Kasumi-1 (cell line): ENCODE data around the gene ZNF845.
"Not testable (repeated sequence)": the region's sequence is repeated elsewhere in the genome, so short reads cannot be mapped to it uniquely, and the experiment has no call there.

Experiments used
- DNase-seq, 2 experiments: peaks; one replicate each; lab custom pipeline; 2025; lab: John Stamatoyannopoulos, UW

The ZNF845 gene

DNA sequence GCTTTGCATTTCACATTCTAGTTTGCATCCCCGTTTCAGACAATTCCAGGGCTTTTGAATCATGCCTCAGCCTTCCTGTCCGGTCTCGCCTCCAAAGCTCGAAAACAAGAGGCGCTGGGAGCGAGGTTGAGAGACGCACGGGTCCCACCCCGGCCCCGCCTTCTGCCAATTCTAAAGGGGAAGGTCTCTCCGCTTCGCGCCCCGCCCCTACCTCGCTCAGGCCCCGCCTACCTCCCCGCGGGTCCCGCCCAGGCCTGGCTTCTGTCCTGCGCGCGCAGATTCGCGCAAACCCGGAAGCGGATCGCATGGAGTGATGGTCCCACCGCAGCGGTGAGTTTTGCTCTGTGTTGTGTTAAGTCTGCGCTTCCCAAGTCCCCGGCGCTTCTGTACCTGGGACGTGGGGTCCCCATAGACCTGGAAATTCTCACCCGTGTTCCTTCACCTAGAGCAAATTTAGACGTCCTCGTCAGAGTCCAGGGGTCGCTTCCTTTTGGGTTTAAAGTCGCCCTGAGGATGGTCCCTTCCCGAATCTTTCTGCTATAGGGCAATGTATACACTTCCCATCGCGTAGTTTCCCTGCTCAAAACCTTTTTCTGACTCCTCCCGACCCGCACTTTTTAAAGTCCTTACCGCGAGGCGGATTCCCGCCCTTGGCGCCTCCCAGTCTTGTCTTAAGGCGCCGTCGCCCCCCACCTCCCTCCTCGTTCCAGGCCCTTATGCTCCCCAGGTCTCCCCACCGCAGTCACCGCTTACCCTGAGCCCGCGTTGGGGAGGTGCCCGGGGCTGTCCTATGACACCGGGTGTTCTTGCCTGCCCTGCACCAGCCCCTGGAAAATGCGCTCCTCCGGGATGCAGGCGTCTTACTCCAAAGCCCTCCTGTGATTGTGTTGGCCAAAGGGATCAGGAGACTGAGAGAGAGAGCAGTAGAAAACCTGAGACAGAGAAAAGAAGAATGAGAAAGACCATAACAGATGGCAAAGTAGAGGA, at the start of gene ZNF845:
Gene ZNF845 (plus strand): TSS at position 287 of the 987 bp plus-strand sequence. CDS start 7,559 bp downstream, outside the sequence.
- DNase-seq: peak; percentile 52 to 54

DNA sequence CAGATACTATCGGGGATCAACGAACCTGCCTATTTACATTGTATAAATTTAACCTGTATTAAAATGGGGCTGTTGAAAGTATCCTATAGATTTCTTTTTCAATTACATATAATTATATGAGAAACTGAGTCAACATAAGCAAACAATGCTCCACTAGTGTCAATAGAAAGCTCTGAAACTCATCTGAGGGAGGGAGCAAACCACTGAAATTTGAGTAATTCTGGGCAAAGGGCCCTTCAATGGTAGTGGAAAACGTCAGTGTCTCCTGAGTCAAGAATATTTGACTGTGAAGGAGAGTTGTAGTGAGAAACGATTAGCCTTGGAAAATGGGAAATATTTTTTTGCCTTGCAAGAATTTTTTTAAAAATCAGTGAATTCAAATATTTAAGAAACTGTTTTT, 48.5 kb upstream of the ZNF845 start:
- DNase-seq: no peak

DNA sequence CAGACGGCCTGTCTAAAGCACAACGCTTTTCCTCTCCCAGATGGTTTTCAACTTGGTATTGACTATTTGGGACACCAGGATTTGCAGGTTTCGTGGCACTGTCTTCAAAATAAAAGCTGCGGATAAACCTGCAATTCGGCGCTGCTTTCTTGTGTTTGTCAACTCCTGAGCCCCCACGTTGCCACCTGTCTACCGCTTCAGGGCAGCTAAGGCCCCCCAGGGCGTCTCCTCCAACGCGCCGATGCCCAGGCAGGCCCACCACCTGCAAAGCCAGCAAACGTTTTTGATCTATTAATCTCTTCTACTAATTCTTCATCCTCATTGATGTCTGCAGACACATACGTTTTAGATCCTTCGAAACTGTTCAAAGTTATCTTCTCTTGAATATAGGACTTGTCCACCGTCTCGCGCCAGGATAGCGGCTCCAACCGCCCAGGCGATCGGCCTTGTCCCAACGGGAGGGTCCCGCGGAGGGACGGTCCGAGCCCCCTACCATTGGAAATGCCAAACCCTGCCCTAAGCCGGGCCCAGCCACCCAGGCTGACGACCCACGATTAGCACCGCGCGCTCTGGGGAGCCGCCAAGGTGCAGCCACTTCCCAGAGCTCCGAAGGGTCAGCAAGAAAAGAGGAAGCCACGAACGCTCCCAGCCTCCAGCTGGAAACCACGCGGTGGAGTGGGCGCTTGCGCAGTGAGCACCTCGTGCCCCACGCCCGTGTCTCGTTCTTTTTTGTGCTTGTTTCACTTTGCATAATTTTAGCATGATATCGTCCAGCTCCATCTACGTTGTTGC, 42.6 kb upstream of the ZNF845 start:
- DNase-seq: no peak

DNA sequence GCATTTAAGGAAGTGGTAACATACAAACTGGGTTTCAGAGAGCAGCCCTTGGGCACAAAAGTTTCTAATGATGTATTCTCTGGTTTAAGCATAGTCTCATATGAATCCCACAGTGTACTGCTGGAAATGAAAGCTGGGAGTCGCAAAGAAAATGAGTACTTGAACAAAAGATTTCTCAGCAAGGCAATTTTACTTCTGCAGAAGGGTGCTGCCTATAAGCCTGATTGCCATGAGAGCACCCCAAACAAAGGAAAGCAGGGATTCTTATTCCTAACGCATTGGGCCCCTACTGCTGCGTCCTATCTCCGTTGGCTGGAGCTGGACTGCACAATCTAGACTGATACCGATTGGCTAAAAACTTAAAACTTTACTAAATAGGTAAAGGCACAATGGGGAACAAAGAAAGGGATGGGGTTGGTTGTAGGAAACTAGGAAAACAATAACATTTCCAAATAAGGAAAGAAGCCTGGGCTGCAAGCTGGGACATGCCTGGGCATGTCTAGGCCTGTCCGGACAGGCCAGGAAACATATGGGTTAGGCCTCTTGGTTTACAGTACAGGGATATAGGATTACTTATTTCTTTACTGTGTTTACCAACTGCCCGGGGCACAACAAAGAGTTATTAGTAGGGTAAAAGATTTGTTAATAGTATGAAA, 38.6 kb upstream of the ZNF845 start:
- DNase-seq: no peak

DNA sequence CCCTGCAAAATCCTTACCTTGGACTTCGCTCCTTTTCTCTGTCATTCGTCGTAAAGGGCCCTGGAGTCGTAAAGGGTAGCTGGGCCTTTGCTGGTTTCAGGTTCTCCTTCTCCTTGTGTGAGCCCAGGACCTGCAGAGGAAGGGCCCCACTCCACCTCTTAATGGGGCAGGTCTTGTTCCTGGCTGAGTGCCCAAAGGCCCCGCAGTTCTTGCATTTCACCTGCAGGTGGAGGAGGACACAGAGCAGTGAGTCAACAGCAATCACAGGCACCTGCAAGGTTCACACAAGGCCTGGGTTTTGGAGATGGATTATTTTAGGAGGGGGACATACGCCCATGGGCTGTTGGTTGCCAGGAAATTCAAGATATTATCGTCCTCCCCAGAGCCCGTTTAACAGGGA, 32.2 kb upstream of the ZNF845 start:
- DNase-seq: not testable (repeated sequence)

DNA sequence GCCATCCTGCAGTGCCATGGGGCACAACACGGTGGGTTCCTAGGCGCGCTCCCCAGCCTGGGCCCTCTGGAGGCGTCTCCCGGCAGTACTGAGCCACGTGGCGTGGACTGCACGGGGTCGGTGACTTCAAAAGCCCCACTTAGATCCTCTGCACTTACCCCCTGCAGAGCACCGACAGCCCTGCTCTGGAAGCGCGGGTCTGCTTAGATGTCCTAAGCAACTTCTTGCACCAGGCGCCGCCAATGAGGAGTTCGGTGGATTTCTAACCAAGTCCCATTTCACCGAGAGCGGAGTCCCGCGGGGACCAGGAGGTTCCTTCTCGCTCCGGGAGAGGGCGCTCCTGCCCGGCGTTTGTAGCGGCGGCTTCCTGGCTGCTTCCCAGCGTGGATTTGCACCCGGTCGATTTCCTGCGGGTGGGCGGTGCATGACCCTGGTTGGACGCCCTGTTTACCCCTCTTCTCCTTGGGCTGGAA, 25.2 kb upstream of the ZNF845 start:
- DNase-seq: no peak

DNA sequence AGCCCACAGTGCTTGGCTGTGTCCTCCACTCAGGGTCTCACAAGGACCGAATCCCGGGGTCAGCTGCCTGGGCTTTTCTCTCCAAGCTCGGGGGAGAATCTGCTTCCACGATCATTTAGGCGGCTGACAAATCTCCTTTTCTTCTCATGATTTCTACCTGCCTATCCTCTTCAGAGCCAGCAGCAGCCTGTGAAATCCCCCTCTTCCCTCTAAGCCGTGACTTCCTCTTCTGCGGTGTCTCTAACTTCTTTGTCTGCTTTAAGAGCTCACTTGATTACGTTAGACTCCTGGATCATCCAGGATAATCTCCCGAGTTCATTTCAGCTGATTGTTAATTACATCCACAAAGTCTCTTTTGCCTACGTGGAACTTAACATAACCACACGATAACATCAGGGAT, 22.5 kb upstream of the ZNF845 start:
- no peak for DNase-seq

DNA sequence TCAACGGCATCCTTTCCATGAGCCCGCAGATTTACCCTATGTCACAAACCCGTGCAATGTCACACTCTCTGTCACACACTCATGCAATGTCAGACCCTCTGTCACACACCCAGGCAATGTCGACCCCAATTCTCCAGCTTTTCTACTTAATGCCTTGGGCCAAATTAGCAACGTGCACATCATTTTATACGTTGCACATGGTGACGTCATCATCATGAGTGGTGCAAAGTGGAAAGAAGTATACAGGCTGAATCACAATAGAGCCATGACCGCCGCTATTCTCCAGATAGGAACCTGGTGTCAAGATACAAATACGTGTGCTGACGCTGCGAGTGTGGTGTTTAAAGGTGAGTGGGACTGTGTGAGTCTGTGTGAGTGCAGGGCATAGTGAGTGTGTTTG, 21.7 kb upstream of the ZNF845 start:
- no peak for DNase-seq

DNA sequence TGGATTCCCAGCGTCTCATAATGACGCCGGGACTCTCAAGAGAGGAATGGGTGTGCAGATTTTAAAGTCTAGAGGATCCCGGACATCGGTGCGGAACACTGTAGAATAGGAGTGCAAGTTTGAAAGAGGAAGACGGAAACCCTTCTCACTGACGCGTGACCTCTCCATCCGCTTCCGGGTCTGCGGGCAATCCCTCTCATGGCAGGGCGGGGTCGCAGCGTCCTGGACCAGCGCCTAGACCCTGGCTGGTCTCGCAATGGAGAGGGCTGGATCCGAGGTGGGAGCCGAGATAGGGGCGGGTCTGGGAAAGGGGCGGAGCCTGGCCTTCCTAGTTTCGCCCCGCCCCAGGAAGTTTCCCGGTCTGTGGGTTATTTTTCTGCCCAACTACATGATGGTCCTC, 4.6 kb upstream of the ZNF845 start:
- no peak for DNase-seq

DNA sequence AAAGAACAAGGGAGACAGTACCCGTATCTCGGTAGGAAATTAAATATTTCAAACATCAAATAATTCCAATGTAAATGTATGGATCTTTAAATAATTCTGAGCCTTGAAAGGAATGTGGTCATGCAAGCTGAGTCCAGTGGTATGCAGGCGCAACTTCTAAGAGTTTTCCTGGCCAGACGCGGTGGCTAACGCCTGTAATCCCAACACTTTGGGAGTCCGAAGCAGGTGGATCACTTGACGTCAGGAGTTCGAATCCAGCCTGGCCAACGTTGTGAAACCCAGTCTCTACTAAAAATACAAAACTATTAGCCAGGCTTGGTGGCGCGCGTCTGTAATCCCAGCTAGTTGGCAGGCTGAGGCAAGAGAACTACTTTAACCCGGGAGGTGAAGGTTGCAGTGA, 1.1 kb upstream of the ZNF845 start:
- no peak for DNase-seq

DNA sequence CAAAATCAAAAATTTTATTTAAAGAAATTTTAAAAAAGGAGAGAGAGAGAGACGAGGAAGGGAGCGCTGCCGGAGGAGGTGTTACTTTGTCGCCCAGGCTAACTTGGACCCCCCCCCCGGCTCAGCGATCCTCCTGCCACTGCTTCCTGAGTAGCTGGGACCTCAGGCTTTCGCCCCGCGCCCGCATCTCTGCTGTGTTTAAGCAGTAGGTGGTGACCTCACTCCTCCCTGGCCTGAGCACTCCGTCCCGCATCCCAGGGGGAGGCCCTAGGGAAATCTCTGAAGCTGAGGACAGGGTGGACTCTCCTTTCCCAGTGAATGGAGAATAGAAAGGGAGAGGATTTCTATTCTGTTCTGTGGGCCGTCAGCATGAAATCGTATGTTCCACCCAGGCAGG, 485 bp upstream of the ZNF845 start:
- peak in 1 of 2 experiments; percentile 12 for DNase-seq

DNA sequence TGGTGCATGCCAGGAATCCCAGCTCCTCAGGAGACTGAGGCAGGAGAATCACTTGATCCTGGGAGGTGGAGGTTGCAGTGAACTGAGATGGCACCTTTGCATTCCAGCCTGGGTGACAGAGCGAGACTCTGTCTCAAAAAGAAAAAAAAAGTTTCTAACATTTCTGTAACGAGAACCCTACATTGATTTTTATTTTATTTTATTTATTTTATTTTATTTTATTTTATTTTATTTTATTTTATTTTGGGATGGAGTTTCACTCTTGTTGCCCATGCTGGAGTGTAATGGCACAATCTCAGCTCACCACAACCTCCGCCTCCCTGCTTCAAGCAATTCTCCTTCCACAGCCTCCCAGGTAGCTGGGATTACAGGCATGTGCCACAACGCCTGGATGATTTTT, 10.9 kb downstream of the ZNF845 start:
- not testable (repeated sequence) for DNase-seq

DNA sequence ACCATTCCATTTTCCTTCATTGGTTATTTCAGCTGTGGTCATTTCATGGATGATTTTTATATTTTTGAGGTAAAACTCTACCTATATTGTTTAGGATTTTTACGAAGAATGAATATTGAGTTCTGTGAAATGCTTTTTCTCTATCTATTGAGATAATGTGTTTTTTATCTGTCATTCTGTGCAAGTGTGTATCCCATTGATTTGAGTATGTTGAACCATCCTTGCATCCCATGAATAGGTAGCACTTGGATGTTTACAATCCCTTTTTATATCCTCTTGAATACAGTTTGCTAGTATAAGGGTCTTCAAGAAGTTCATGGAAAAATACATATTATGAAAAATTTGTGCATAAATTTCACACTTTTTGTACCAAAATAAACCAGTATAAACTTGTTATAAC, 22.2 kb downstream of the ZNF845 start:
- no peak for DNase-seq

DNA sequence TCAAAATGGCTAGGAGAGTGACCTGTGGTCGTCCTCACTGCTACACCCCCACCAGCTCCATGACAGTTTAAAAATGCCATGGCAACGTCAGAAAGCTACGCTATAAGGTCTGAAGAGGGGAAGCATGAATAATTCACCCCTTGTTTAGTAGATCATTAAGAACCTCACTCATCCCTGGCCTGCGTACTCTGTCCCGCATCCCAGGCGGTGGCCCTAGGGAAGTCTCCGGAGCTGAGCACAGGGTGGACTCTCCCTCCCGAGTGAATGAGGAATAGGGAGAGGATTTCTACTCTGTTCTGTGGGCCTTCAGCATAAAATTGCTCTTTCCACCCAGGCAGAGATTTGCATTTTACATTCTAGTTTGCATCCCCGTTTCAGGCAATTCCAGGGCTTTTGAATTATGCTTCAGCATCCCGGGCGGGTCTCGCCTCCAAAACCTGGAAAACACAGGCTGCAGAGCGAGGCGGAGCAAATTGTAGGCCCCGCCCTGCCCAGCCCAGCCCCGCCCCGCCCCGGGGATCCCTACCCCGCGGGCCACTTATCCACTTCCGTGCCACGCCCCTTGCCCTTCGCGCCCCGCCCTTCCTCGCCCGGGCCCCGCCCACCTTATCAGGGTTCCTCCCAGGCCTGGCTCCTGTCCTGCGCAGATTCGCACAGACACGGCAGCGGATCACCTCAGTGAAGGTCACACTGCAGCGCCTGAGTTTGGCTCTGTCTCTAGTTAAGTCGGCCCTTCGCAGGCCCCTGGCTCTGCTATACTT, 24.5 kb downstream of the ZNF845 start:
- no peak for DNase-seq

DNA sequence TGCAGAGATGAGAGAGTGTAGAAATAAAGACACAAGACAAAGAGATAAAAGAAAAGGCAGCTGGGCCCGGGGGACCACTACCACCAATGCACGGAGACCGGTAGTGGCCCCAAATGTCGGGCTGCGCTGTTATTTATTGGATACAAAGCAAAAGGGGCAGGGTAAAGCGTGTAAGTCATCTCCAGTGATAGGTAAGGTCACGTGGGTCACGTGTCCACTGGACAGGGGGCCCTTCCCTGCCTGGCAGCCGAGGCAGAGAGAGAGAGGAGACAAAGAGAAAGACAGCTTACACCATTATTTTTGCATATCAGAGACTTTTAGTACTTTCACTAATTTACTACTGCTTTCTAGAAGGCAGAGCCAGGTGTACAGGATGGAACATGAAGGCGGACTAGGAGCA, 26.5 kb downstream of the ZNF845 start:
- not testable (repeated sequence) for DNase-seq

DNA sequence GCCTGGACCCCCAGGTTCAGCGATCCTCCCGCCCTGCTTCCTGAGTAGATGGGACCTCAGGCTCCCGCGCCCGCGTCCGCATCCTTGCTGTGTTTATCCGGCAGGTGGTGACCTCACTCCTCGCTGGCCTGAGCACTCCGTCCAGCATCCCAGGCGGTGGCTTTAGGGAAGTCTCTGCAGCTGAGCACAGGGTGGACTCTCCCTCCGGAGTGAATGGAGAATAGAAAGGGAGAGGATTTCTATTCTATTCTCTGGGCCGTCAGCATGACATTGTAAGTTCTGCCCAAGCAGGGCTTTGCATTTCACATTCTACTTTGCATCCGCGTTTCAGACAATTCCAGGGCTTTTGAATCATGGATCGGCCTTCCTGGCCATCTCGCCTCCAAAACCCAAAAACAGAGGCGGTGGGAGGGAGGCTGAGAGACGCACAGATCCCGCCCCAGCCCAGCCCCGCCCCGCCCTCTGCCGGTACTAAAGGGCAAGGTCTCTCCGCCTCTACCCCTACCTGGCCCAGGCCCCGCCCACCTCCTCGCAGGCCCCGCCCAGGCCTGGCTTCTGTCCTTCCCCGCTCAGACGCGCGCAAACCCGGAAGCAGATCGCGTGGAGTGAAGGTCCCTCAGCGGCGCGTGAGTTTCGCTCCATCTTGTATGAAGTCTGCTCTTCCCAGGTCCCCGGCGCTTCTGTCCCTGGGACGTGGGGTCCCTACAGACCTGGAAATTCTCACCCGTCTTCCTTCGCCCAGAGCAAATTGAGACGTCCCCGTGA, 31.8 kb downstream of the ZNF845 start, which contains the start of gene ZNF525:
Gene ZNF525 (plus strand): TSS at position 572 of the 765 bp plus-strand sequence. CDS start 6,577 bp downstream, outside the sequence.
- DNase-seq: no peak

DNA sequence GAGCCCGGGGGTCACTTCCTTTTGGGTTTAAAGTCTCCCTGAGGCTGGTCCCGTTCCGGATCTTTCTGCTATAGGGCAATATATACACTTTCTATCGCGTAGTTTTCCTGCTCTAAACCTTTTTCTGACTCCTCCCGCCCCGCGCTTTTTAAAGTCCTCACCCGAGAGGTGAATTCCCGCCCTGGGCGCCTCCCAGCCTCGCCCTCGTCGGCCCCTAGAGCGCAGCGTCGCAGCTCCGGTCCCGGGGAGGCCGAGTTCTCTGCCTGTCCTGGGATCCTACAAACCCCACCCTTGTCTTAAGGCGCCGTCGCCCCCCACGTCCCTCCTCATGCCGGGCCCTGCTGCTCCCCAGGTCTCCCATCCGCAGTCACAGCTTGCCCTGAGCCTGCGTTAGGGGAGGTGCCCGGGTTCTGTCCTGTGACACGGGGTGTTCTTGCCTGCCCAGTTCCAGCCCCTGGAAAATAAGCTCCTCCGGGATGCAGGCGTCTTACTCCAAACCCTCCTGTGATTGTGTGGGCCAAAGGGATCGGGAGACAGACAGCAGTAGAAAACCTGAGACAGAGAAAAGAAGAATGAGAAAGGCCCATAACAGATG, 32.4 kb downstream of the ZNF845 start:
- DNase-seq: no peak

DNA sequence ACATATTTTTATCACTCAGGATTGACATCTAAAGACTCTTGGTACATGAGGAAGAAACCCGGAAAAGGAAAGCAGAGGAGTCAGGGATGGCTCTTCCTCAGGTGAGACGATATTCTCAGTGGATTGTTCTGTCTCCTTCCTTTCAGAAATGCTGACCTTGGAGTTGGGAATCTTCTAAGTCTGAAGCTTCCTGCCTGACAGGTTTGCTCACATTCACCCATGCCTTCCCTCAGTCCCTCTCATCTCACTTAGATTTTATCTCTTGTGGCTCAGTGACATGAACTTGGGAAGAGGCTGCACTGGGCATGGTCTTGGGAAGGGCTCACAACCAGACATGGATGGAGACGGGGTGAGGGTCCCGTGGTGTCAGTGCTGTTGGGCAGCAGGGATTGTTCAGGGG, 38.6 kb downstream of the ZNF845 start:
- DNase-seq: no peak

DNA sequence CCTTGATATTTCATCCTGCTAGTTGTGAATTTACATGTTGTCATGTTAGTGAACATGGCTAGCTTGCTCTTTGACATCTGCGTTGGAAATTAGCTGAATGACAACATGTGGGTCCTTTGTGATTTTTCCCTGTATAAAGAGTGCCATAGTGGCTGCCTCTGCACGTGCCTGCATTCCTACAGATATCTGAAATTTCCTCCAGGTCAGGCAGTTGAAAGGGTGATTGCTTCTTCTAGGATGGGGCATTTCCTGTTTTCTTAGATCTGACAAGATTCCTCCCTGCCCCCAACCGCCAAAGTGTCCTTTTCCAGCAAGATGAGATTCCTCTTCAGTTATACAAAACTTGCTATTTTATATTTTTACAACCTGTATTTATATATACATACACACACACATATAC, 40.7 kb downstream of the ZNF845 start:
- no peak for DNase-seq

DNA sequence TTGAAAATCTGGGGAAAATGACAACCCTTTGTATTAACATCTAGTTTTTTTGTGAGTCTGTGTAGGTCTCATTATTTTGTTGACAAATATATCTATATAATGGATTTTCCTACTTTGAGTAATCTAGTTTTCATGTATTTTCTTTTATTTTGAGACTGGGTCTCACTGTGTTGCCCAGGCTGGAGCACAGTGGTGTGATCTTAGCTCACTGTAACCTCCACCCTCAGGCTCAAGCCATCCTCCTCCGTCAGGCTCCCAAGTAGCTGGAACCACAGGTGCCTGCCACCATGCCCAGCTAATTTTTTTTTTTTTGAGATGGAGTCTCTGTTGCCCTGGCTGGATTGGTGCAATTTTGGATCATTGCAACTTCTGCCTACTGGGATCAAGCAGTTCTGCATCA, 41.2 kb downstream of the ZNF845 start:
- no peak for DNase-seq
